ENCODE measurements around the gene ZGPAT. TPM values are rescaled to one million over a fixed set of nuclear protein-coding genes. Genes with fewer than 3 reads are reported as not detected.

Gene ZGPAT
- total RNA-seq, 1 experiment from 2014 or later: 27.6 TPM

DNA sequence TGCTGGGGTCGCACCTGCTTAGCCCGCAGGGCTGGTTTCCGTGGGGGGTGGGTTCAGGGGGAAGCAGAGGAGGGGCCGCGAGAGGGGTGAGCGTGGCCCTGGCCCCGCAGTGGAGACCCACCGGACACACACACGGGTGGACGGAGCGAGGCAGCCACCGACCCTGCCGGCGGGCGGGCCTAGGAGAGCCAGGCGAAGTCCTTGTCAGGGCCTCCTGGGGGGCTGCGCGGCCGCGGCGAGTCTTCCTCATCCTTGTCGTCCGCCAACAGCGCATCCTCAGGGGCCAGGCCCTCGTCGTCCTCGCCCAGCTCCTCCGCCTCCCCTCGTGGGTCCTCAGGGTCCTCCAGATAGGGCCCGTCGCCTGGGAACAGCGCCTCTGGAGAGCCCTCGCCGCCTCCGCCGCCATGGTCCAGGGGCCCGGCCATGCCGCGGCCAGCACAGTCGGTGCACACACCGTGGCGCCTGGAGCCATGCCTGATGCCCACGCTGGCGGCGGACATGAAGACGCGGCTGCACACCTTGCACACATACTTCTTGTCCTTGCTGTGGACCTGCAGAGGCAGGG is 39.0 kb downstream of the ZGPAT start:
- H3K23me2 ChIP-seq (ENCODE audit: insufficient read length, low read depth, low read length, poor library complexity, severe bottlenecking): no peaks in the 10 kb centered on the region
- no peak overlapping the region for H4K5ac ChIP-seq (ENCODE audit: insufficient read length, low read depth, low read length)
- Mint-ChIP-seq H3K27ac (no peak overlapping the region), H3K27me3 (ENCODE audit: low read depth) (no peaks in the 10 kb centered on the region), H3K4me1 (peaks cover 3% of the 10 kb centered on the region in 2 experiments; a peak in 3 of 4 replicates), H3K4me3 (no peak overlapping the region), H3K9me3 (no peaks in the 10 kb centered on the region), H3K36me3 (ENCODE audit: insufficient read depth in 1 of 3, low read depth in 3 of 3) (peaks cover 0 to 14% (median 14%) of the 10 kb centered on the region in 3 experiments; a peak in 4 of 7 replicates)
- no peaks in the 10 kb centered on the region for H3K9me3 ChIP-seq (ENCODE audit: control insufficient read depth, low read depth, low read length)
- no peak overlapping the region for H3T11ph ChIP-seq (ENCODE audit: low read length)
- no peak overlapping the region for H2BK120ac ChIP-seq (ENCODE audit: low read depth, low read length, poor library complexity, severe bottlenecking)
- H3K14ac ChIP-seq (ENCODE audit: insufficient read depth, low read length): no peak overlapping the region
- no peaks in the 10 kb centered on the region; the same call in 1 of the 2 replicates for H3K4me1 ChIP-seq (ENCODE audit: insufficient read depth, low read length)
- no peak overlapping the region for H2BK5ac ChIP-seq (ENCODE audit: insufficient read length, low read length)
- no peak overlapping the region for H3K27ac ChIP-seq (ENCODE audit: insufficient read length, low read depth, low read length)
- no peak overlapping the region for H2BK15ac ChIP-seq (ENCODE audit: low read depth, low read length)
- no peak overlapping the region for H3K18ac ChIP-seq (ENCODE audit: insufficient read length, low read depth, low read length)
- H3K4ac ChIP-seq (ENCODE audit: low read depth, low read length): no peak overlapping the region
- DNase-seq: no peak
- no peaks in the 10 kb centered on the region for H4K20me1 ChIP-seq (ENCODE audit: control insufficient read depth, insufficient read depth, insufficient read length)
- H3K56ac ChIP-seq (ENCODE audit: insufficient read length, low read depth, low read length): no peak overlapping the region
- H4K8ac ChIP-seq (replicated peaks; ENCODE audit: insufficient read length, low read depth, low read length): no peak overlapping the region
- no peak overlapping the region for H3K23ac ChIP-seq (ENCODE audit: insufficient read length, low read depth, low read length)
- no peak overlapping the region for H3K4me2 ChIP-seq (ENCODE audit: insufficient read depth, insufficient read length, low read length)
- no peak overlapping the region for H4K91ac ChIP-seq (ENCODE audit: insufficient read length, low read depth, low read length)
- TF ChIP-seq, protein P1, sequence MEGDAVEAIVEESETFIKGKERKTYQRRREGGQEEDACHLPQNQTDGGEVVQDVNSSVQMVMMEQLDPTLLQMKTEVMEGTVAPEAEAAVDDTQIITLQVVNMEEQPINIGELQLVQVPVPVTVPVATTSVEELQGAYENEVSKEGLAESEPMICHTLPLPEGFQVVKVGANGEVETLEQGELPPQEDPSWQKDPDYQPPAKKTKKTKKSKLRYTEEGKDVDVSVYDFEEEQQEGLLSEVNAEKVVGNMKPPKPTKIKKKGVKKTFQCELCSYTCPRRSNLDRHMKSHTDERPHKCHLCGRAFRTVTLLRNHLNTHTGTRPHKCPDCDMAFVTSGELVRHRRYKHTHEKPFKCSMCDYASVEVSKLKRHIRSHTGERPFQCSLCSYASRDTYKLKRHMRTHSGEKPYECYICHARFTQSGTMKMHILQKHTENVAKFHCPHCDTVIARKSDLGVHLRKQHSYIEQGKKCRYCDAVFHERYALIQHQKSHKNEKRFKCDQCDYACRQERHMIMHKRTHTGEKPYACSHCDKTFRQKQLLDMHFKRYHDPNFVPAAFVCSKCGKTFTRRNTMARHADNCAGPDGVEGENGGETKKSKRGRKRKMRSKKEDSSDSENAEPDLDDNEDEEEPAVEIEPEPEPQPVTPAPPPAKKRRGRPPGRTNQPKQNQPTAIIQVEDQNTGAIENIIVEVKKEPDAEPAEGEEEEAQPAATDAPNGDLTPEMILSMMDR (conservative IDR thresholded peaks at IDR 0.05): no peak
- no peak overlapping the region for H2AK5ac ChIP-seq (ENCODE audit: insufficient read length, low read length)
- no peak overlapping the region for H2BK20ac ChIP-seq (ENCODE audit: low read depth, low read length, poor library complexity, severe bottlenecking)
- no peak overlapping the region for H2AFZ ChIP-seq (ENCODE audit: low read length)
- WGBS (ENCODE audit: extremely low coverage, insufficient read length, low lambda C conversion rate): no CpG with 5 or more reads among the region's 47 CpGs
- no peaks in the 10 kb centered on the region for H3K27me3 ChIP-seq (ENCODE audit: insufficient read depth, low read length)
- no peak overlapping the region for H3K9ac ChIP-seq (ENCODE audit: extremely low read depth, insufficient read length, low read length)
- H3K79me2 ChIP-seq (ENCODE audit: insufficient read depth, low read length): no peaks in the 10 kb centered on the region
- no peak overlapping the region for H2BK12ac ChIP-seq (ENCODE audit: insufficient read length, low read depth, low read length)
- H3K79me1 ChIP-seq (ENCODE audit: insufficient read depth, low read depth, low read length, poor library complexity, severe bottlenecking): no peaks in the 10 kb centered on the region

All from H9 (cell line).